ENCODE results near the gene GEMIN2. TPM values are rescaled to one million over a fixed set of nuclear protein-coding genes. Genes with fewer than 3 reads are reported as not detected.
"Not testable (repeated sequence)": the region's sequence is repeated elsewhere in the genome, so short reads cannot be mapped to it uniquely, and the experiment has no call there.

The GEMIN2 gene
- total RNA-seq, 1 experiment from 2014 or later = 68.2 TPM

GRCh38 chr14:39176263-39177167 lies 62.4 kb downstream of the GEMIN2 start:
- DNase-seq (ENCODE audit: low read depth) = no peak

- DNase-seq (ENCODE audit: low read depth) = no peak
These were observed 63.0 kb downstream of the GEMIN2 start for GRCh38 chr14:39177168-39177545.

- no peak for DNase-seq (ENCODE audit: low read depth)
These were observed 64.9 kb downstream of the GEMIN2 start for GRCh38 chr14:39179042-39179441.

- DNase-seq (ENCODE audit: low read depth) = no peak
These were observed 66.4 kb downstream of the GEMIN2 start for GRCh38 chr14:39180553-39180952.

- DNase-seq (ENCODE audit: low read depth) = no peak
These were observed 67.0 kb downstream of the GEMIN2 start for GRCh38 chr14:39181026-39181692.

- DNase-seq (ENCODE audit: low read depth) = no peak
These were observed 67.5 kb downstream of the GEMIN2 start for GRCh38 chr14:39181693-39182047.

- no peak for DNase-seq (ENCODE audit: low read depth)
These were observed 68.9 kb downstream of the GEMIN2 start for GRCh38 chr14:39182770-39183684.

GRCh38 chr14:39183685-39184003 lies 69.5 kb downstream of the GEMIN2 start:
- not testable (repeated sequence) for DNase-seq (ENCODE audit: low read depth)

- no peak for DNase-seq (ENCODE audit: low read depth)
These were observed 70.6 kb downstream of the GEMIN2 start for GRCh38 chr14:39184628-39185255.

GRCh38 chr14:39185256-39186049 lies 71.3 kb downstream of the GEMIN2 start:
- no peak for DNase-seq (ENCODE audit: low read depth)

Other genes with a start within 250 kb of the GEMIN2 start
- gene SEC23A, start 11.1 kb upstream of the GEMIN2 start, total RNA-seq (2014; rRNA removed; shearing (Covaris generic)) = 146 and 190 TPM in 2 replicates
- gene TRAPPC6B, start 56.0 kb downstream of the GEMIN2 start, total RNA-seq (2014; rRNA removed; shearing (Covaris generic)) = 23.4 and 25.9 TPM in 2 replicates
- gene PNN, start 60.9 kb downstream of the GEMIN2 start, total RNA-seq (2014; rRNA removed; shearing (Covaris generic)) = 43.9 and 47.2 TPM in 2 replicates
- 19.1 and 27.7 TPM in 2 replicates for gene MIA2, start 119.6 kb downstream of the GEMIN2 start, total RNA-seq (2014; rRNA removed; shearing (Covaris generic))